GM12873 (cell line): Measurements from ENCODE around the gene RIC1.

ENCODE experiments used
- CTCF ChIP-seq: IDR thresholded peaks from 2 replicates; pipeline ENCODE4 v1.5.1; 2012; ENCODE audit warnings: low read depth, mild to moderate bottlenecking, moderate library complexity, low read length, control low read depth; ENCODE audit not compliant: insufficient read depth; ENCODE audit errors: missing control alignments

The RIC1 gene

DNA sequence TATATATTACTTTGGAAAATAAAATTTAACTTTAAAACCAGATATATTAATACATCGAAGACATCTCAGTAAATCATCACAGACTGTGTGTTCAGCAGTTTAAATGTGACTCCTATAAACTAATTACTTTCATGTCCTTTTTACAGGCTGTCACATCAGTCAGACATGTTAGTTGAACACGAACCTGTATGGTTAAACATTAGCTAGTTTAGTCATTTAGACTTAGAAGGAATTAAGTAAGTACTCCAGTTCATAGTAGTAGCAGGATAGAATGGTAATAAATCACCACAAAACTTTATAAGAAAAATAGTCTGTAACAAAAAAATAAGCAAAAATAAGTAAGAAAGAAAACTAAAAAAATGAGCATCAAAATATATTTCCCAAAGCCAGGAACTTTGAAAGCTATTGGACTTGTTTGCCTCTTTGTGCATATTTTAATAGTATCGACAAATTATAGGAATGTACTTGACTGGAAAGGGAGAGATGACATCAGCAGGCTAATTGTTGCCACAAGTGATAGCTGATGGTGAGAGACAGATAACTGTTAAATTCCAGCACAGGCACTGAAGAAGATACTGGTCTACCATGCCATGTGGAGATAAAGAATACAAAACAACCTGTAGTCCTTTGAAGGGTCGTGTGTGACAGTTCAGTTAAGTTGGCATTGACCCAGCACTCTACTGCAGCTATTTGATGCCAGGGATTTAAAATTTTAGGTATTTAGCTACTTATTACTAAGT is 83.9 kb downstream of the RIC1 start:
- no peak for TF ChIP-seq CTCF

DNA sequence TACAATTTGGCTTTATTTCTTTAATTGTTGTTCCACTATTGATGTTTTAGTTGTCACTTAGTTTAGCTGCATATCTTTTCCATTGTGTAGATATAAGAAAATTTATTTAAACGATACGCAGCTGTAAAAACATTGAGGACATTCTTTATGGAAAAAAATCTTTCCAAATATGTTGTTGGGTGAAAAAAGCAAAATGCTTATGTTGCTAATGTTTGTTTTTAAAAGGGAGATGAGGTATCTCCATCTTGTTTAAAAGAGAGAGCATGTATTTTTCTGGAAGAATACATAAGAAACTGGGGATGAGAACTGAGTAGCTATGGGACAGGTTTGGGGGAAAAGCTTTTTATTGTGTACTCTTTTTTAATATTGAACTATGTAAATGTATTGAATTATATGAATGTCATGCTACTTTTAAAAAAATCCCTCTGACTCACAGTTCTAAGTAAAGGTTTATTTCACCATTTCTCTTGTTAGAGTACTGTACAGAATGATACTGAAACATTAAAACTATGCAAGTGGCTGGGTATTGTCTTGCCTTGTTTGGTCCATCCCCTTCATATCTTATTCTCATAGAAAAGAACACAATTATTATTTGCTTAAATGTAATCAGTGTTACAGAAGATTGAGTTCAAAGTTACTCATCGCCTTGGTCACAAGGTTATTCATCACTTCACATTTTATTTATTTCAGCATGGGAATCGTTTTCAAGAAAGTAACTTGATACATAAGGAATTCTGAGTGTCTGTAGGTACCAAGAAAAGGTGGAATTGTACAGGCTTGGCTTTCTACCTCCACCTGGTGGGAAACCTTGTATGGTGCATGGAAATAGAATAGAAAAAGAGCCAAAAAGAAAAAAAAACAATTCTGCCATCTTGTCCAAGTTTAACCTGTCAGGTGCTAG is 85.8 kb downstream of the RIC1 start:
- TF ChIP-seq CTCF = peak; percentile 45

DNA sequence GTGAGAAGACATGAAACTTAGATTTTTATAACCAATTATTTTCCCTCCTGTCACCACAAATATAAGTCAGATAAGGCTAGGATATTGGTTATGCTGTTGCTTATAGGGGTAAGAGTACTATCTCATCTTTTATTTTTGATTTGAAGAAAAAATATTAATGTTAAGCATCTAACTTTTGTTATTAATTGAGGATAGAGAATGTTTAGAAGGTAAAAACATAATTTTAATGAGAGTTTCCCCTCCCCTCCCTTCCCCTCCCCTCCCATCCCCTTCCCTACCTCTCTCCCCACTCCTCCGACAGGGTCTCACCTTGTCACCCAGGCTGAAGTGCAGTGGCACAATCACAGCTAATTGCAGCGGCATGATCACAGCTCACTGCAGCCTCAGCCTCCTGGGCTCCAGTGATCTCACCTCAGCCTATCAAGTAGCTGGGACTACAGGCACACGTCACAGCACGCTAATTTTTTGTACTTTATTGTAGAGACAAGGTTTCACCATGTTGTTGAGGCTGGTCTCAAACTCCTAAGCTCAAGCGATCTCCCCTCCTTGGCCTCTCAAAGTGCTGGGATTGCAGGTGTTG is 86.7 kb downstream of the RIC1 start:
- TF ChIP-seq CTCF = no peak

- TF ChIP-seq CTCF = no peak
Measured at GRCh38 chr9:5718296-5719032, 89.6 kb downstream of the RIC1 start.

- no peak for TF ChIP-seq CTCF
Measured at GRCh38 chr9:5719100-5719926, 90.4 kb downstream of the RIC1 start.

DNA sequence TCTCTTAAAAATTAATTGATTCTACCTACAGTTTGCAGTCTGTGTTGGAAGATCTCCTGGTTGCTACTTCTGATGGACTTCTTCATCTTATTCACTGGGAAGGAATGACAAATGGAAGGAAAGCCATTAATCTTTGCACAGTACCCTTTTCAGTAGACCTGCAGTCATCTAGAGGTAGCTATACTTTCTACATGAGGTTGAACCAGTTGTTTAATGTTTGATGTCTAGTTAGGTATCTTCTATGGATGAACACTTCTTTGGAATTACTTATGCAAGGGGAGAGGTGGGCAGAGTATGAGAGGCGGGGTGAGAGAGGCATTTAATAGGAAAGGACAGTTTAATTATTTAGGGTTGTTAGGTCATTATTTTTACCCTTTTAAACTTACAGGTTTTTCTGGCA is 91.2 kb downstream of the RIC1 start:
- no peak for TF ChIP-seq CTCF
